ENCODE results near the gene PIK3R1. TPM values are rescaled to one million over a fixed set of nuclear protein-coding genes. Genes with fewer than 3 reads are reported as not detected.

Gene PIK3R1
- total RNA-seq, 1 donor from 2014 or later, result 27.4 TPM

- no peak for TF ChIP-seq CTCF (IDR thresholded peaks at IDR 0.05)
- Mint-ChIP-seq H3K36me3 (ENCODE audit: unreplicated experiment) (no peaks in the 10 kb centered on the region), H3K4me3 (ENCODE audit: unreplicated experiment) (no peak overlapping the region), H3K27me3 (ENCODE audit: unreplicated experiment) (no peaks in the 10 kb centered on the region), H3K27ac (ENCODE audit: unreplicated experiment) (no peak overlapping the region), H3K4me1 (ENCODE audit: unreplicated experiment) (peaks cover 14% of the 10 kb centered on the region), H3K9me3 (ENCODE audit: unreplicated experiment) (no peaks in the 10 kb centered on the region)
- DNase-seq (ENCODE audit: extremely low spot score, unreplicated experiment), result no peak
Observed at GRCh38 chr5:68325065-68325580, 109.6 kb downstream of the PIK3R1 start.

DNA sequence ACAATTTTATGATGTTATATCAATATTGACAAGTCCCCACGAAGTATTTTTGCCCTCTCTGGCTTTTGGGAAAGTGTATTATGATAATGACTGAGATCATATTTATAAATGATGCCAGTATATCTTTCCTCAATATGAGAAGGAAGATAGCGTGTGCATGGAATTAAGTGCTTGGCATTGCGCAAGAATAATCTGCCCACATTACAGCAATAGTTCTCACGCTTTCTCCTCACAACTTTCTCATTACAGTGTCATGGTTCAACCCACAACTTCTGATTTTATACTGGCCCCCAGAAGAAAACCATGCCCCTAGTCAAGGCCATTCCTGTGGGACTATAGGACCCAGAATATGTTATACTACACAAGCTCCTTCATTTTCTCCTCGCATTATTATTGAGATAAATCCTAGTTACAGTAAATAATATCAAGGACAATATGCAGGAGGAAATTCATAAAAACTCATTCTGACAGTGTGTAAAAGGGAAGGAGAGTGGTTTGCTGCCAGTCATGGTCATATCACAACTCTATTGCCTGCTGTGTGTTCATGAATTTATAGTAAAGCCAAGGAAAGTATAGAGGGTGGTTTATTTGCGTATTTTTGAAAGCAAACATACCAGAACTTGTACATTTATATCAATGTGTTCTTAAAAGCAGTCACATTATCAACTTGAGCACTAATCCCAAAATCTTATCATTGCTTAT is 114.1 kb downstream of the PIK3R1 start:
- Mint-ChIP-seq H3K9me3 (ENCODE audit: unreplicated experiment) (no peaks in the 10 kb centered on the region), H3K27me3 (ENCODE audit: unreplicated experiment) (no peaks in the 10 kb centered on the region)
- TF ChIP-seq CTCF (IDR thresholded peaks at IDR 0.05), result no peak

GRCh38 chr5:68330574-68330973 is 115.0 kb downstream of the PIK3R1 start:
- no peak for TF ChIP-seq CTCF (IDR thresholded peaks at IDR 0.05)
- Mint-ChIP-seq H3K9me3 (ENCODE audit: unreplicated experiment) (no peaks in the 10 kb centered on the region), H3K4me3 (ENCODE audit: unreplicated experiment) (no peak overlapping the region), H3K36me3 (ENCODE audit: unreplicated experiment) (no peaks in the 10 kb centered on the region), H3K27ac (ENCODE audit: unreplicated experiment) (no peak overlapping the region), H3K4me1 (ENCODE audit: unreplicated experiment) (peaks cover 31% of the 10 kb centered on the region), H3K27me3 (ENCODE audit: unreplicated experiment) (no peaks in the 10 kb centered on the region)
- DNase-seq (ENCODE audit: extremely low spot score, unreplicated experiment), result no peak

More for the DNA sequence above, 114.1 kb downstream of the PIK3R1 start:
- Mint-ChIP-seq H3K4me3 (ENCODE audit: unreplicated experiment) (no peak overlapping the region), H3K27ac (ENCODE audit: unreplicated experiment) (no peak overlapping the region), H3K36me3 (ENCODE audit: unreplicated experiment) (no peaks in the 10 kb centered on the region), H3K4me1 (ENCODE audit: unreplicated experiment) (peaks cover 29% of the 10 kb centered on the region)
- DNase-seq (ENCODE audit: extremely low spot score, unreplicated experiment), result no peak

- TF ChIP-seq CTCF (IDR thresholded peaks at IDR 0.05), result no peak
- Mint-ChIP-seq H3K27ac (ENCODE audit: unreplicated experiment) (no peak overlapping the region), H3K27me3 (ENCODE audit: unreplicated experiment) (no peaks in the 10 kb centered on the region), H3K4me1 (ENCODE audit: unreplicated experiment) (peaks cover 28% of the 10 kb centered on the region), H3K36me3 (ENCODE audit: unreplicated experiment) (no peaks in the 10 kb centered on the region), H3K4me3 (ENCODE audit: unreplicated experiment) (no peak overlapping the region), H3K9me3 (ENCODE audit: unreplicated experiment) (no peaks in the 10 kb centered on the region)
- no peak for DNase-seq (ENCODE audit: extremely low spot score, unreplicated experiment)
Observed at GRCh38 chr5:68331192-68332079, 115.9 kb downstream of the PIK3R1 start.

- no peaks in the 10 kb centered on the region for H3K27me3 Mint-ChIP-seq (ENCODE audit: unreplicated experiment)
- no peaks in the 10 kb centered on the region for H3K9me3 Mint-ChIP-seq (ENCODE audit: unreplicated experiment)
- H3K4me1 Mint-ChIP-seq (ENCODE audit: unreplicated experiment), result peaks cover 27% of the 10 kb centered on the region
- DNase-seq (ENCODE audit: extremely low spot score, unreplicated experiment), result no peak
- no peak for TF ChIP-seq CTCF (IDR thresholded peaks at IDR 0.05)
- no peaks in the 10 kb centered on the region for H3K36me3 Mint-ChIP-seq (ENCODE audit: unreplicated experiment)
- H3K27ac Mint-ChIP-seq (ENCODE audit: unreplicated experiment), result no peak overlapping the region
- H3K4me3 Mint-ChIP-seq (ENCODE audit: unreplicated experiment), result no peak overlapping the region
Observed at GRCh38 chr5:68332080-68332451, 116.5 kb downstream of the PIK3R1 start.

All from osteocyte (in vitro differentiated cells).